ENCODE measurements around the gene LDLRAD2. TPM values are rescaled to one million over a fixed set of nuclear protein-coding genes. Genes with fewer than 3 reads are reported as not detected.

Gene LDLRAD2
- total and polyA plus RNA-seq, 2 of the 8 experiments (the other 6 are each of a cell fraction or from before 2014, with no cell fraction given) = 0.48 to 0.74 TPM

DNA sequence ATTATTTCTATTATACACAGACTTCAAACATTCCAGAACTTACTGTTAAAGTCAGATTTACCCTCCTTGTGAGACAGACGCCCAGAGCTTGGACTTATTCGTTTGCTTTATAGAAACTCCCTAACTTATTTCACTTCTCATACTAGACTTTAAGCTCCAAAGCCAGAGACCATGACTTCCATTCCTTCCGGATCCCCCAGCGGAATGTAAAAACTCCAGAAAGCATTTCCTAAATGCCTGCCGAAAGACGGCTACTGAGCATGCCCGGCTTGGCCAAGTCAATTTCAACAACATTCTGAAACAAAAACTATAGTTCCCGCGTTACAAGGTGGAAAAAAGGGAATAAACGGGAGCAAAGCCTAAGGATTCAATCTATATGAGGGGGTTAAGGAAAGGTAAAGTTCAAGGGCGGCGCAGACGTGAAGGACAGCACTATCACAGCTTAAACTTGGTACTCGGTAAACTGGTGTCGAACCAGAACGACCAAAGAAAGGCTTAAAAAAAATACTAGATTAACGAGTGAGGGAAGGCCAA lies 30.2 kb upstream of the LDLRAD2 start:
- no peak overlapping the region for H2BK15ac ChIP-seq (ENCODE audit: low read length)
- H3K79me2 ChIP-seq (ENCODE audit: control insufficient read depth in 1 of 2, insufficient read depth in 2 of 2, low read length in 2 of 2) = peaks cover 42 to 57% of the 10 kb centered on the region in 2 experiments
- peaks cover 0 to 4% (median 1%) of the 10 kb centered on the region in 4 experiments; a peak in 3 of 7 replicates for H3K4me1 ChIP-seq (replicated peaks in 1 of 4; ENCODE audit: control insufficient read depth in 3 of 4, insufficient read depth in 4 of 4, low read length in 3 of 4)
- FAIRE-seq (no peak), DNase-seq (ENCODE audit: low read depth in 1 of 2, low spot score in 2 of 2) (no peak)
- no peak overlapping the region for H3K23ac ChIP-seq (ENCODE audit: insufficient read length)
- no peaks in the 10 kb centered on the region; the same call in 1 of the 2 replicates for H3K79me1 ChIP-seq (ENCODE audit: low read depth, low read length)
- no peak overlapping the region for H2AK5ac ChIP-seq (ENCODE audit: low read depth, low read length)
- H2BK12ac ChIP-seq (ENCODE audit: low read depth, low read length) = 0 out of 2 replicates have a peak overlapping the region, but pooled peaks have one; percentile 45
- peak overlapping the region; percentile 67 for H3K27ac ChIP-seq (ENCODE audit: low read depth, low read length)
- peak overlapping the region; percentile 94 for H2BK5ac ChIP-seq (ENCODE audit: low read depth, low read length)
- H2BK20ac ChIP-seq (ENCODE audit: low read length) = no peak overlapping the region
- no peak overlapping the region for H3K4ac ChIP-seq (replicated peaks; ENCODE audit: insufficient read length, low read depth, low read length)
- H3K9me3 ChIP-seq (ENCODE audit: insufficient read depth in 2 of 2, low read depth in 1 of 2, low read length in 1 of 2) = no peaks in the 10 kb centered on the region
- H2BK120ac ChIP-seq (replicated peaks; ENCODE audit: low read depth, low read length) = no peak overlapping the region
- H3K18ac ChIP-seq (ENCODE audit: extremely low read depth, low read length) = no peak overlapping the region
- TF ChIP-seq NRF1 (IDR thresholded peaks at IDR 0.05; ENCODE audit: low read depth, low read length) = peak; percentile 9; the same call in 1 of the 2 replicates
- TF ChIP-seq RBBP5 (IDR thresholded peaks at IDR 0.05; ENCODE audit: borderline replicate concordance, low read depth, low read length) = no peak
- H4K91ac ChIP-seq (replicated peaks; ENCODE audit: insufficient read length, low read length) = no peak overlapping the region
- no peak overlapping the region for H3K56ac ChIP-seq (replicated peaks; ENCODE audit: insufficient read length, low read depth, low read length)
- ChIA-PET POLR2A (ENCODE audit: partially characterized antibody) (interaction anchor here (0.7 to 3.9 kb wide), 24 partner anchors 8 to 258 kb away, joined by 3 to 26 read pairs (median 4); no protein-coding TSS in a partner anchor), CTCF (ENCODE audit: partially characterized antibody) (interaction anchor here (0.7 to 1.7 kb wide), 14 partner anchors 9 to 363 kb away, joined by 3 to 6 read pairs (median 3); no protein-coding TSS in a partner anchor)
- peak overlapping the region; percentile 71 to 97 (median 92) for H3K9ac ChIP-seq (replicated peaks in 1 of 4; ENCODE audit: extremely low read depth in 1 of 4, low read depth in 3 of 4, low read length in 3 of 4)
- H3K27me3 ChIP-seq (replicated peaks in 1 of 4; ENCODE audit: control insufficient read depth in 3 of 4, extremely low read depth in 1 of 4, insufficient read depth in 3 of 4, low read length in 3 of 4) = no peaks in the 10 kb centered on the region
- H3K4me3 ChIP-seq (ENCODE audit: extremely low read depth in 1 of 4, insufficient read depth in 2 of 4, low read depth in 3 of 4, low read length in 4 of 4) = peak overlapping the region; percentile 78 to 84 (median 80)
- H3K23me2 ChIP-seq (ENCODE audit: low read depth, low read length) = peaks cover 6% of the 10 kb centered on the region
- H4K5ac ChIP-seq (ENCODE audit: insufficient read length, low read depth, low read length) = no peak overlapping the region
- 3% methylated on average over 17 of the region's 17 CpGs; no CpG with 5 or more reads in 1 of the 2 experiments for WGBS, 2 experiments (ENCODE audit: extremely low coverage in 1 of 2, insufficient coverage in 1 of 2, insufficient read length in 1 of 2, insufficient replicate concordance in 2 of 2, low coverage in 1 of 2, low lambda C conversion rate in 2 of 2, missing lambda C conversion rate in 1 of 2)
- no peak overlapping the region for H4K8ac ChIP-seq (ENCODE audit: extremely low read depth, insufficient read depth, low read length)
- H4K20me1 ChIP-seq (replicated peaks in 1 of 2; ENCODE audit: control insufficient read depth in 1 of 2, insufficient read depth in 2 of 2, low read length in 2 of 2) = peaks cover 0 to 3% of the 10 kb centered on the region in 2 experiments
- H3K36me3 ChIP-seq (ENCODE audit: control insufficient read depth in 2 of 4, insufficient read depth in 4 of 4, low read length in 3 of 4) = no peaks in the 10 kb centered on the region
- H3K4me2 ChIP-seq (ENCODE audit: insufficient read depth in 1 of 2, low read depth in 2 of 2, low read length in 2 of 2) = peak overlapping the region; percentile 58 to 78
- no peak overlapping the region for H2AFZ ChIP-seq (ENCODE audit: low read length)
- no peak overlapping the region for H3K14ac ChIP-seq (ENCODE audit: insufficient read length)

All from H1 (cell line).